Panc1 (cell line): ENCODE results near the gene MAGED2. TPM values are rescaled to one million over a fixed set of nuclear protein-coding genes. Genes with fewer than 3 reads are reported as not detected.

ENCODE experiments used
- ATAC-seq: fragments of 200-7000 bp; cut with Tn5 transposase; 2 replicates; pipeline ENCODE4 v1.9.1; 2020; ENCODE audit warnings: mild to moderate bottlenecking, moderate library complexity
- BruUV-seq: library from RNA; stranded (reverse); fragments of 400-500 nt; replicated peaks from 2 replicates; lab custom pipeline; 2021; lab: Mats Ljungman, UMichigan
- CTCF ChIA-PET: fragments of 300-600 bp; sonication (Branson Sonifier 250); formaldehyde crosslinking; loops from one replicate; lab custom pipeline; 2022; ENCODE audit warnings: antibody characterized with exemption; lab: Charles Lee
- POLR2A ChIA-PET: fragments of 300-600 bp; sonication (Branson Sonifier 250); formaldehyde crosslinking; loops from one replicate; lab custom pipeline; 2022; ENCODE audit warnings: antibody characterized with exemption; lab: Charles Lee
- DNase-seq: peaks from one replicate; pipeline ENCODE4 v3.0.0-alpha.2; 2010; ENCODE audit warnings: low read depth, low spot score
- H3K27ac ChIP-seq: 2 replicates; pipeline ENCODE4 v1.5.1; 2011; ENCODE audit warnings: mild to moderate bottlenecking, low read length, inconsistent platforms
- H3K27me3 ChIP-seq: fragments of 200-500 bp; sonication (Bioruptor generic); 2 replicates; pipeline ENCODE4 v1.6.0; 2014; ENCODE audit warnings: low read length, inconsistent platforms; ENCODE audit not compliant: control insufficient read depth, insufficient read depth
- H3K36me3 ChIP-seq: fragments of 200-500 bp; sonication (Bioruptor generic); 2 replicates; pipeline ENCODE4 v1.5.1; 2014; ENCODE audit warnings: inconsistent platforms, mild to moderate bottlenecking, low read length, moderate library complexity; ENCODE audit not compliant: control insufficient read depth, insufficient read depth
- H3K4me1 ChIP-seq: 2 replicates; pipeline ENCODE4 v1.5.1; 2011; ENCODE audit warnings: inconsistent platforms, mild to moderate bottlenecking, low read length, moderate library complexity; ENCODE audit not compliant: control insufficient read depth, insufficient read depth
- H3K4me3 ChIP-seq, 2 experiments: 2 replicates each; pipeline ENCODE4 v1.5.1; 2011 to 2012; ENCODE audit warnings: low read depth in 2 of 2, low read length in 2 of 2, mild to moderate bottlenecking in 2 of 2, inconsistent platforms in 1 of 2, moderate library complexity in 1 of 2
- H3K9me3 ChIP-seq: fragments of 200-500 bp; sonication (Bioruptor generic); 2 replicates; pipeline ENCODE4 v1.5.1; 2014; ENCODE audit warnings: low read depth, mild to moderate bottlenecking, inconsistent platforms, low read length, moderate library complexity; ENCODE audit not compliant: control insufficient read depth, insufficient read depth
- CTCF ChIP-seq: fragments of 450-650 bp; IDR thresholded peaks from 2 replicates; pipeline ENCODE4 v1.5.1; 2017; ENCODE audit warnings: mild to moderate bottlenecking
- POLR2AphosphoS5 ChIP-seq: IDR thresholded peaks from 2 replicates; pipeline ENCODE4 v1.6.1; 2012; ENCODE audit warnings: mild to moderate bottlenecking, low read depth, low read length, moderate library complexity
- SIN3A ChIP-seq: IDR thresholded peaks from 2 replicates; pipeline ENCODE4 v1.6.1; 2012; ENCODE audit warnings: low read depth, mild to moderate bottlenecking, low read length, moderate library complexity, borderline replicate concordance; ENCODE audit not compliant: insufficient read depth
- TCF7L2 ChIP-seq: IDR thresholded peaks from 2 replicates; pipeline ENCODE4 v1.6.1; 2011; ENCODE audit warnings: mild to moderate bottlenecking, low read depth, low read length, inconsistent platforms
- in situ Hi-C: cut with HindIII; loops from 2 replicates; pipeline ENCODE4 v1.10.0; 2016; ENCODE audit warnings: low sequenced_read_pairs, low pct_unique_long_range_greater_than_20kb
- intact Hi-C: fragments of 100-400 bp; cut with micrococcal nuclease; formaldehyde crosslinking; loops from one replicate; pipeline ENCODE4 v1.10.0; 2022; ENCODE audit not compliant: unreplicated experiment
- total RNA-seq: library from RNA; stranded (reverse); gene quantifications from one replicate; pipeline ENCODE4 v1.2.1, GENCODE V29; 2021; ENCODE audit not compliant: unreplicated experiment
- TF ChIP-seq, protein P1 (sequence below), 2 experiments: IDR thresholded peaks; 2 replicates each; pipeline ENCODE4 v1.6.1; 2011 to 2012; ENCODE audit warnings: low read depth in 2 of 2, control low read depth in 1 of 2, low read length in 1 of 2, mild to moderate bottlenecking in 1 of 2, moderate library complexity in 1 of 2; ENCODE audit not compliant: insufficient read depth in 1 of 2

The MAGED2 gene
- total RNA-seq, 1 experiment from 2014 or later: 69.5 TPM

DNA sequence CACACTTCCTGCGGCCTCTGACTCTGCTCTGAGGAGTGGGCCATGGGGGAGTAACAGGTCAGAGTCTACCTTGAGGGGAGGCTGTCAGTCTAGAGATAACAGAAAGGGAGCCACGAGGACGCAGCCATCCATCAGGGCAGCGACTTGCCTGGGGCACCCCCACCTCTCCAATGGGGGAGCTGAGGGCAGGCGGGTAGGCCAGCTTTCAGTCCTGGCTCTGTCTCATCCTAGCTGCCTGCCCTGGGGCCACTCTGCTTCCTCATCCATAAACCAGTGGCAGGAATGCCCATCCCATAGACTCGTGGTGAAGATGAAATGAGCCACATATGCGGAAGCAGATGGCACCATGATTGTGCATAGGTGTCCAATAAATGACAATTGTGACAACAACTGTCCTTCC lies 13.2 kb downstream of the MAGED2 start:
- intact Hi-C loops (no loop called here), in situ Hi-C loops (no loop called here)
- Histone ChIP-seq H3K36me3 (no peaks in the 10 kb centered on the region), H3K9me3 (no peaks in the 10 kb centered on the region), H3K4me1 (no peaks in the 10 kb centered on the region), H3K27ac (no peak overlapping the region), H3K4me3 (no peak overlapping the region), H3K27me3 (no peaks in the 10 kb centered on the region)
- ATAC-seq (no peak), DNase-seq (no peak)
- BruUV-seq: no TSS peak
- ChIA-PET CTCF (no interaction called here), POLR2A (no interaction called here)
- TF ChIP-seq SIN3A (no peak), POLR2AphosphoS5 (no peak), CTCF (no peak), TCF7L2 (no peak)
- TF ChIP-seq, protein P1, sequence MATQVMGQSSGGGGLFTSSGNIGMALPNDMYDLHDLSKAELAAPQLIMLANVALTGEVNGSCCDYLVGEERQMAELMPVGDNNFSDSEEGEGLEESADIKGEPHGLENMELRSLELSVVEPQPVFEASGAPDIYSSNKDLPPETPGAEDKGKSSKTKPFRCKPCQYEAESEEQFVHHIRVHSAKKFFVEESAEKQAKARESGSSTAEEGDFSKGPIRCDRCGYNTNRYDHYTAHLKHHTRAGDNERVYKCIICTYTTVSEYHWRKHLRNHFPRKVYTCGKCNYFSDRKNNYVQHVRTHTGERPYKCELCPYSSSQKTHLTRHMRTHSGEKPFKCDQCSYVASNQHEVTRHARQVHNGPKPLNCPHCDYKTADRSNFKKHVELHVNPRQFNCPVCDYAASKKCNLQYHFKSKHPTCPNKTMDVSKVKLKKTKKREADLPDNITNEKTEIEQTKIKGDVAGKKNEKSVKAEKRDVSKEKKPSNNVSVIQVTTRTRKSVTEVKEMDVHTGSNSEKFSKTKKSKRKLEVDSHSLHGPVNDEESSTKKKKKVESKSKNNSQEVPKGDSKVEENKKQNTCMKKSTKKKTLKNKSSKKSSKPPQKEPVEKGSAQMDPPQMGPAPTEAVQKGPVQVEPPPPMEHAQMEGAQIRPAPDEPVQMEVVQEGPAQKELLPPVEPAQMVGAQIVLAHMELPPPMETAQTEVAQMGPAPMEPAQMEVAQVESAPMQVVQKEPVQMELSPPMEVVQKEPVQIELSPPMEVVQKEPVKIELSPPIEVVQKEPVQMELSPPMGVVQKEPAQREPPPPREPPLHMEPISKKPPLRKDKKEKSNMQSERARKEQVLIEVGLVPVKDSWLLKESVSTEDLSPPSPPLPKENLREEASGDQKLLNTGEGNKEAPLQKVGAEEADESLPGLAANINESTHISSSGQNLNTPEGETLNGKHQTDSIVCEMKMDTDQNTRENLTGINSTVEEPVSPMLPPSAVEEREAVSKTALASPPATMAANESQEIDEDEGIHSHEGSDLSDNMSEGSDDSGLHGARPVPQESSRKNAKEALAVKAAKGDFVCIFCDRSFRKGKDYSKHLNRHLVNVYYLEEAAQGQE (IDR thresholded peaks at IDR 0.05; ENCODE audit: insufficient read depth in 1 of 2, low read depth in 2 of 2, low read length in 1 of 2): no peak

GRCh38 chrX:54821310-54821709 lies 13.8 kb downstream of the MAGED2 start:
- in situ Hi-C loops: no loop called here
- no peaks in the 10 kb centered on the region for H3K27me3 ChIP-seq
- no peaks in the 10 kb centered on the region for H3K4me1 ChIP-seq
- CTCF ChIA-PET: interaction anchor here (0.6 kb wide), 1 partner anchor 582 kb away, joined by 3 read pairs; no protein-coding TSS in a partner anchor
- POLR2A ChIA-PET: no interaction called here
- no peaks in the 10 kb centered on the region for H3K9me3 ChIP-seq
- TF ChIP-seq TCF7L2 (no peak), SIN3A (no peak), POLR2AphosphoS5 (no peak), CTCF (no peak)
- TF ChIP-seq, protein P1 (IDR thresholded peaks at IDR 0.05; ENCODE audit: insufficient read depth in 1 of 2, low read depth in 2 of 2, low read length in 1 of 2): no peak
- ATAC-seq: no peak
- no peak overlapping the region for H3K4me3 ChIP-seq
- no peaks in the 10 kb centered on the region for H3K36me3 ChIP-seq
- intact Hi-C loops: no loop called here
- H3K27ac ChIP-seq: no peak overlapping the region
- no peak for DNase-seq
- BruUV-seq: no TSS peak
